Adrenal gland (tissue), 12 donors: ENCODE measurements around the gene PRKAR1B. TPM values are rescaled to one million over a fixed set of nuclear protein-coding genes. Genes with fewer than 3 reads are reported as not detected.
"Not testable (repeated sequence)": the region's sequence is repeated elsewhere in the genome, so short reads cannot be mapped to it uniquely, and the experiment has no call there.

Experiments used
- DNase-seq, 7 donors: peaks; one replicate each; pipeline ENCODE4 v3.0.0-alpha.2; 2019 to 2020
- H3K27ac ChIP-seq, 5 donors: fragments of 200-600 bp; sonication (generic) in 4 of 5; 1 replicate in 3 of 5; 2 replicates in 2 of 5; pipeline versions ENCODE4 v1.5.1 to v1.8.0; 2016 to 2020; ENCODE audit warnings: mild to moderate bottlenecking in 1 of 5
- H3K27me3 ChIP-seq: fragments of 200-600 bp; 2 replicates; pipeline ENCODE4 v1.8.0; 2021
- H3K36me3 ChIP-seq, 2 donors: fragments of 200-600 bp; replicated peaks in 1 of 2; 1 replicate in 1 of 2; 2 replicates in 1 of 2; pipeline versions ENCODE4 v1.5.1 to v1.8.0; 2018 to 2022
- H3K4me1 ChIP-seq, 2 donors: fragments of 200-600 bp; replicated peaks in 1 of 2; 1 replicate in 1 of 2; 2 replicates in 1 of 2; pipeline versions ENCODE4 v1.5.1 to v1.8.0; 2018 to 2021
- H3K4me3 ChIP-seq, 4 donors: fragments of 200-600 bp; sonication (generic) in 3 of 4; one replicate each; pipeline ENCODE4 v1.5.1; 2016 to 2018
- H3K9me3 ChIP-seq, 3 donors: fragments of 200-600 bp; sonication (generic) in 1 of 3; replicated peaks in 1 of 3; 1 replicate in 2 of 3; 2 replicates in 1 of 3; pipeline versions ENCODE4 v1.5.1 to v1.8.0; 2016 to 2021
- POLR2A ChIP-seq, 2 donors: fragments of 450-650 bp; IDR thresholded peaks; one replicate each; pipeline ENCODE4 v1.6.1; 2017; ENCODE audit warnings: antibody characterized with exemption in 2 of 2, mild to moderate bottlenecking in 2 of 2, moderate library complexity in 1 of 2
- WGBS, 4 donors: extraction: QIAGEN DNeasy Blood & Tissue Kit in 2 of 4; methylation state at CpG; one replicate each; pipeline versions ENCODE4 v1.1.5 to v1.1.7; 2013 to 2017; 5-methylcytosine and 5-hydroxymethylcytosine counted together
- intact Hi-C, 2 donors: fragments of 100-400 bp; cut with DNase I; formaldehyde crosslinking; loops; one replicate each; pipeline versions ENCODE4 v1.14.1 to v1.15.0; 2022 to 2023
- polyA plus RNA-seq, 3 donors: library from polyadenylated mRNA; stranded (reverse); fragments of 200-250 nt in 2 of 3; fragments of 350-450 nt in 1 of 3; fragmentation: Illumina TruSeq in 1 of 3; extraction: RNeasy Lipid Tissue Mini Kit (QIAGEN cat#74804) in 1 of 3; gene quantifications; one replicate each; pipeline ENCODE4 v1.2.3, GENCODE V29; 2013 to 2014
- total RNA-seq, 9 donors: library from RNA; depleted of rRNA in 4 of 9; stranded (reverse); fragments of >200 nt in 4 of 9; fragments of 120-200 nt in 1 of 9; fragmentation: NEBNext Ultra II Directional in 1 of 9; extraction: Animal tissue kit (Norgen Biotek cat#: 25700) in 1 of 9; gene quantifications; one replicate each; pipeline versions ENCODE4 v1.1.0 to v1.2.4, GENCODE V29; 2013 to 2023
- TF ChIP-seq, protein P1 (sequence below), 6 experiments: fragments of 450-650 bp in 4 of 6; fragments of 200-600 bp in 2 of 6; sonication (generic) in 1 of 6; IDR thresholded peaks; 1 replicate in 5 of 6; 2 replicates in 1 of 6; pipeline versions ENCODE4 v1.5.1 to v1.8.0; 2016 to 2021; ENCODE audit warnings: antibody characterized with exemption in 6 of 6, mild to moderate bottlenecking in 2 of 6, moderate library complexity in 1 of 6
- donor health status: healthy with polysubstance abuse.
- donor health status: Bipolar disorder and iron deficiency.
- donor health status: DM: yes; HTN: yes; CAD: no.
- donor health status: DM: no; HTN: no; CAD: no.
- donor health status: DM: no; HTN: no; CAD: no.
- donor health status: DM: yes; HTN: yes; CAD: no.

The PRKAR1B gene
- total and polyA plus RNA-seq, 12 donors = 5.2 to 21.5 (median 11.7) TPM

DNA sequence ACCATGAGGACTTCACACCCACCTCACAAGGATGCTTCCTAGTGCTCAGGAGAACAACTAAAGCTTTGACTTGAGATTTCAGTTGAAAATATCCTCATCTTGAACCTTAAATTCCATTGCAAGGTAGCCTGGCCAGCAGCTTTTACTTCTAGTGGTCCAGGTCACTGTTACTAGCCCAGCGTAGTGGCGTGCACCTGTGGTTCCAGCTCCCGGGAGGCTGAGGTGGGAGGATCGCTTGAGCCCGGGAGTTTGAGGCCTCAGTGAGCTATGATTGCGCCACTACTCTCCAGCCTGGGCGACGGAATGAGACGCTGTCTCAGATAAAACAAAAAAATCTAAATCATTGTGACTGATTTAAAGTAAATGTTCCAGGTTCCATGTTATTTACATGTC is 28.3 kb upstream of the PRKAR1B start:
- no peaks in the 10 kb centered on the region for H3K27me3 ChIP-seq
- H3K27ac ChIP-seq = no peak overlapping the region
- H3K9me3 ChIP-seq = no peaks in the 10 kb centered on the region
- no peaks in the 10 kb centered on the region for H3K4me1 ChIP-seq
- DNase-seq = no peak
- WGBS, 4 donors = 80 to 96% (median 90%) methylated on average over 9 of the region's 9 CpGs
- intact Hi-C loops = no loop called here
- no peak for TF ChIP-seq POLR2A (IDR thresholded peaks at IDR 0.05)
- TF ChIP-seq, protein P1, sequence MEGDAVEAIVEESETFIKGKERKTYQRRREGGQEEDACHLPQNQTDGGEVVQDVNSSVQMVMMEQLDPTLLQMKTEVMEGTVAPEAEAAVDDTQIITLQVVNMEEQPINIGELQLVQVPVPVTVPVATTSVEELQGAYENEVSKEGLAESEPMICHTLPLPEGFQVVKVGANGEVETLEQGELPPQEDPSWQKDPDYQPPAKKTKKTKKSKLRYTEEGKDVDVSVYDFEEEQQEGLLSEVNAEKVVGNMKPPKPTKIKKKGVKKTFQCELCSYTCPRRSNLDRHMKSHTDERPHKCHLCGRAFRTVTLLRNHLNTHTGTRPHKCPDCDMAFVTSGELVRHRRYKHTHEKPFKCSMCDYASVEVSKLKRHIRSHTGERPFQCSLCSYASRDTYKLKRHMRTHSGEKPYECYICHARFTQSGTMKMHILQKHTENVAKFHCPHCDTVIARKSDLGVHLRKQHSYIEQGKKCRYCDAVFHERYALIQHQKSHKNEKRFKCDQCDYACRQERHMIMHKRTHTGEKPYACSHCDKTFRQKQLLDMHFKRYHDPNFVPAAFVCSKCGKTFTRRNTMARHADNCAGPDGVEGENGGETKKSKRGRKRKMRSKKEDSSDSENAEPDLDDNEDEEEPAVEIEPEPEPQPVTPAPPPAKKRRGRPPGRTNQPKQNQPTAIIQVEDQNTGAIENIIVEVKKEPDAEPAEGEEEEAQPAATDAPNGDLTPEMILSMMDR (IDR thresholded peaks at IDR 0.05) = no peak
- no peak overlapping the region for H3K4me3 ChIP-seq
- H3K36me3 ChIP-seq = peaks cover 0 to 52% of the 10 kb centered on the region in 2 donors

DNA sequence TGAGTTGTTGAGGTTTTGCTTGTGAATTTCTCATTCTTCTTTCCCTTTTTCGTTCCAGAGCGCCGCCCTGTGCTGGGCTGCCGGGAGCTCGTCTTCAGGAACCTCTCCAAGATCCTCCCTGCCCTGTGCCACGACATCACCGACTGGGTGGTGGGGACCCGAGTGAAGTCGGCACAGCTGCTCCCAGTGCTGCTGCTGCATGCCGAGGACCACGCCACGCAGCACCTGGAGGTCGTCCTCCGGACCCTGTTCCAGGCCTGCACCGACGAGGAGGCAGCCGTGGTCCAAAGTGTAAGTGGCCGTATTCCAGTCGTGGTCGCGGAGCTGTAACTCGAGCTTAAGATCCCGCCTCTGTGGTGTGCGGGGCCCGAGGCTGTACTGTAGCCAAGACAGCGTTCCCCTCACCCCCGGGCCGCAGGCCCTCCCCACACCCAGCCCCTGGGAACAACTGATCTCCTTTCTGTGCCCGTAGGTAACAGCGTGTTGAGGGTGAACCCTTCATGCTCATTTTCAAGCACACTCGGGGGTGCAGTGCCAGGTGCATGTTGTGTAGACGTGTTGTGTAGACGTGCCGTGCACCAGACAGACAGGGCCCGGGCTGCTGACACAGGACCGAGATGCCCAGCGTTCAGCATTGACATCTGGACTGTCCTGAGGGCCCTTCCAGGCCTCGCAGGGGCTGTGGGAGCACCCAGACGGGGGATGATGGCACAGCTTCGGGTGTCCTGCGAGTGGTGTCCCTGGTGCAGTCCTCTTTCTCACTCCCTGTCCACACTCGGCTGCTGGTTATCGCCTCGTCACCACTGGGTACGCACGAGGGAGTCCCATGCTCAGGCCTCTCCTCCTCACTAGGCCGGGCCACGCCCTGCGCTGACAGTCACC is 27.7 kb upstream of the PRKAR1B start:
- H3K27ac ChIP-seq = no peak overlapping the region
- H3K27me3 ChIP-seq = no peaks in the 10 kb centered on the region
- peaks cover 0 to 47% of the 10 kb centered on the region in 2 donors for H3K36me3 ChIP-seq
- no peak overlapping the region for H3K4me3 ChIP-seq
- no peak for DNase-seq
- TF ChIP-seq, protein P1 (IDR thresholded peaks at IDR 0.05) = no peak
- TF ChIP-seq POLR2A (IDR thresholded peaks at IDR 0.05) = no peak
- no peaks in the 10 kb centered on the region for H3K9me3 ChIP-seq
- 91 to 96% (median 94%) methylated on average over 36 to 49 of the region's 49 CpGs for WGBS, 4 donors
- intact Hi-C loops = no loop called here
- no peaks in the 10 kb centered on the region for H3K4me1 ChIP-seq

DNA sequence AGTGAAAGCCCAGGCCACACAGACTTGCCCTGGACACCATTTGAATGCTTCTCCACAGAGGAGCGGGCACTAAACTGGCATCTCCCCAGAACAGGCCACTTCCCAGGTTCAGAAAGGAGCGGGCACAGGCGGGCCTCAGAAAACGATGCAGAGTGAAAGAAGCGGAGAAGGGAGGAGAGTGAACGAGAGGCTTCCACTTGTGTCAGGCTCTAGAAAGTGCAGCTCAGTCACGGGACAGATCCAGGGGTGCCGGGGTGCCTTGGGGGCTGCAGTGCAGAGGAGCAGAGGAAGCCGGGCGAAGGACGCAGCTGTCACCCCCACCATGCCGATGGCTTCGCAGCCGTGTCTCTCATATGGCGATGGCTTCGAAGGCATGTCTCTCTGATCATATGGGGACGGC is 26.1 kb upstream of the PRKAR1B start:
- TF ChIP-seq POLR2A (IDR thresholded peaks at IDR 0.05) = no peak
- TF ChIP-seq, protein P1 (IDR thresholded peaks at IDR 0.05) = no peak
- WGBS, 4 donors = 95 to 97% (median 96%) methylated on average over 17 of the region's 17 CpGs

DNA sequence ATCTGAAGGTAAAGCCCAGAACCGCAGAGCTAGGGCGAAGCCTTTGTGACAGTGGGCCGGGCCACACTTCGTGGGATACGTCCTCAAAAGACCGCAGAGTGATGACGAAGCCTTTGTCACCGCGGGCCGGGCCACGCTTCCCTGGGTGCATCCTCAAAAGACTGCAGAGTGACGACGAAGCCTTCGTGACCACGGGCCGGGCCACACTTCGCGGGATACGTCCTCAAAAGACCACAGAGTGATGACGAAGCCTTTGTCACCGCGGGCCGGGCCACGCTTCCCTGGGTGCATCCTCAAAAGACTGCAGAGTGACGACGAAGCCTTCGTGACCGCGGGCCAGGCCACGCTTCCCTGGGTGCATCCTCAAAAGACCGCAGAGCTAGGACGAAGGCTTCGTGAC is 25.2 kb upstream of the PRKAR1B start:
- H3K27me3 ChIP-seq, H3K4me3 ChIP-seq, H3K9me3 ChIP-seq, DNase-seq, H3K27ac ChIP-seq, intact Hi-C loops, H3K4me1 ChIP-seq: not testable (repeated sequence)
- peaks cover 0 to 26% of the 10 kb centered on the region in 2 donors for H3K36me3 ChIP-seq
- 87 to 97% (median 91%) methylated on average over 33 of the region's 33 CpGs for WGBS, 4 donors

More for the DNA sequence above, 26.1 kb upstream of the PRKAR1B start:
- Histone ChIP-seq H3K27ac (no peak overlapping the region), H3K9me3 (no peaks in the 10 kb centered on the region), H3K4me3 (no peak overlapping the region), H3K27me3 (no peaks in the 10 kb centered on the region), H3K36me3 (peaks cover 0 to 34% of the 10 kb centered on the region in 2 donors), H3K4me1 (no peaks in the 10 kb centered on the region)
- DNase-seq = no peak
- intact Hi-C loops = no loop called here

DNA sequence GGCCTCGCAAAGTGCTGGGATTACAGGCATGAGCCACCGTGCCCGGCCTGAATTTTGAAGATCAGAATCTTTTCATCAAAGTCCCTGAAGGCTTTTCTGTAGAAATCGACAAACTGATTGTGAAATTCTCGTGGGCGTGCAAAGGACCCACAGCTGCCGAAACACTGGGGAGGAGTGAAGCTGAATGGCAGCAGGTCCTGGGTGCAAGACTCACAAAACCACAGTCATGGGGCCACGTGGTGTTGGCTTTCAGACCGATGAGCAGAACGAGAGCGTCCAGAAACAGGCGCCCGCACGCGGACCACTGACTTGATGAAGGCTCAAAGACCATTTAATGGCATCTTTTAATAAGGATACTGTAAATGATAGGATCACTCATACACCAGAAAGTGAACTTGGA is 24.7 kb upstream of the PRKAR1B start:
- H3K4me3 ChIP-seq = no peak overlapping the region
- TF ChIP-seq, protein P1 (IDR thresholded peaks at IDR 0.05) = no peak
- no peak for TF ChIP-seq POLR2A (IDR thresholded peaks at IDR 0.05)
- no peak overlapping the region for H3K27ac ChIP-seq
- intact Hi-C loops = no loop called here
- H3K27me3 ChIP-seq = no peaks in the 10 kb centered on the region
- peaks cover 0 to 21% of the 10 kb centered on the region in 2 donors for H3K36me3 ChIP-seq
- 87 to 94% (median 92%) methylated on average over 15 of the region's 15 CpGs for WGBS, 4 donors
- H3K9me3 ChIP-seq = no peaks in the 10 kb centered on the region
- DNase-seq = no peak
- no peaks in the 10 kb centered on the region for H3K4me1 ChIP-seq
